ENCODE measurements around the gene EFTUD2. TPM values are rescaled to one million over a fixed set of nuclear protein-coding genes. Genes with fewer than 3 reads are reported as not detected.

Gene EFTUD2
- total RNA-seq, 4 donors from 2014 or later, result 53.4 to 85.7 (median 59.8) TPM

DNA sequence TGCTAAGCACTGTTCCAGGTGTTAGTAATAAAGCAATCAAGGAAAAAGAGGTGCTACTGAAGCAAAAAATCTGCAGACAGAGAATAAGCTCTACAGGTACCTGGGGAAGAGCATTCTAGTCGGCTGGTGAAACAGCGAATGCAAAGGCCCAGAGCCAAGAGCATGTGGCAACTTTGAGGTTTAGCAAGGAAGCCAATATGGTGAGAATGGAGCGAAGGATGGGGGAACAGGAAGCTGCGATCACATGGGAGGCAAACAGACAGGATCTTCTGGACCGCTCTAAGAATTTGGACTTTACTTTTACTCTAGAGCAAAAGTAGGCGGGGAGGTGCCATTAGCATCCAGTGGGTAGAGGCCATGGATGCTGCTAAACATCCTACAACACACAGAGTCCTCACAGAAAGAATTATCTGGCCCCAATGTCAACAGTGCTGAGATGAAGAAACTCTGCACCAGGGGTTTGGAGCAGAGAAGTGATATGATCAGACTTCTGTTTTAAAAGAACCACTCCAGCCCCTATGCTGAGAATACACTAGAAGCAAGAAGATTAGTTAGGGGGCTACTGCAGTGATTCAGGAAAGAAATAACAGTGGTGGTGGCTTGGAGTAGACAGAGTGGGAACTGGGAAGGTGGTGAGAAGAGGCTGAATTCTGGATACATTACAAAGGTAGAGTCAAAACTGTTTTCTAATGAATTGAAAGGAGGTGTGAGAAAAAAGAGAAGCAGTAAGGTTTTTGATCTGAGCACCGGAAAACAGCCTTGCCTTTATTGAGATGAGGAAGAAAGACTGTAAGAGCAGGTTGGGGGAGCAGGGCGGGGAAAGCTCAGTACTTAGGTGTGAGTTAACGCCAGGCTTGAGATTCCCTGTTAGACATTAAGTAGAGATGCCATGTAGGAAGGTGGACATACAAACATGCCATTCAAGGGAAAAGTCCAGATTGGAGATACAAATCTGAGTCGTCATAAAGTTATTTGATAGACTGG lies 11.0 kb downstream of the EFTUD2 start:
- peaks cover 0 to 6% (median 0%) of the 10 kb centered on the region in 3 donors for H3K4me1 ChIP-seq
- no peak overlapping the region for H3K27ac ChIP-seq
- intact Hi-C loops (cut with DNase I), result no loop called here
- no peaks in the 10 kb centered on the region for H3K27me3 ChIP-seq
- no peaks in the 10 kb centered on the region for H3K9me3 ChIP-seq
- H3K36me3 ChIP-seq, result peaks cover 7 to 87% (median 38%) of the 10 kb centered on the region in 3 donors
- no peak for DNase-seq
- no peak overlapping the region for H3K4me3 ChIP-seq
- TF ChIP-seq POLR2A (IDR thresholded peaks at IDR 0.05), result no peak
- TF ChIP-seq, protein P1, sequence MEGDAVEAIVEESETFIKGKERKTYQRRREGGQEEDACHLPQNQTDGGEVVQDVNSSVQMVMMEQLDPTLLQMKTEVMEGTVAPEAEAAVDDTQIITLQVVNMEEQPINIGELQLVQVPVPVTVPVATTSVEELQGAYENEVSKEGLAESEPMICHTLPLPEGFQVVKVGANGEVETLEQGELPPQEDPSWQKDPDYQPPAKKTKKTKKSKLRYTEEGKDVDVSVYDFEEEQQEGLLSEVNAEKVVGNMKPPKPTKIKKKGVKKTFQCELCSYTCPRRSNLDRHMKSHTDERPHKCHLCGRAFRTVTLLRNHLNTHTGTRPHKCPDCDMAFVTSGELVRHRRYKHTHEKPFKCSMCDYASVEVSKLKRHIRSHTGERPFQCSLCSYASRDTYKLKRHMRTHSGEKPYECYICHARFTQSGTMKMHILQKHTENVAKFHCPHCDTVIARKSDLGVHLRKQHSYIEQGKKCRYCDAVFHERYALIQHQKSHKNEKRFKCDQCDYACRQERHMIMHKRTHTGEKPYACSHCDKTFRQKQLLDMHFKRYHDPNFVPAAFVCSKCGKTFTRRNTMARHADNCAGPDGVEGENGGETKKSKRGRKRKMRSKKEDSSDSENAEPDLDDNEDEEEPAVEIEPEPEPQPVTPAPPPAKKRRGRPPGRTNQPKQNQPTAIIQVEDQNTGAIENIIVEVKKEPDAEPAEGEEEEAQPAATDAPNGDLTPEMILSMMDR (IDR thresholded peaks at IDR 0.05), result no peak
- WGBS, 2 donors, result 68 to 71% methylated on average over 10 of the region's 10 CpGs

DNA sequence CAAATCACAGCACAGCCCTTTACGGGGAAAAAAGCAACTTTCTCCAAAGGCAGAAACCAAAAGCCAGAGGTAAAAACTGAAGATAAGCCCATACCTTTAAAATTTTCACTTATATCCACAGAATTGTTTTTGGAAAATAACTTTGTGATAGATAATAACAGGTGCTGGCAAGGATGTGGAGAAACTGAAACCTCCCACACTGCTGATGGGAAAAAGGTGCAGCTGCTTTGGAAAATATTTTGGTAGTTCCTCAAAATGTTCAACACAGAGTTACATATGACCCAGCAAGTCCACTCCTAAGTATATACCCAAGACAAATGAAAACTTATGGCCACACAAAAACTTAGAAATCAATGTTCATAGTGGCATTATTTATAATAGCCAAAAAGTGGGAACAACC lies 12.2 kb downstream of the EFTUD2 start:
- WGBS, 2 donors, result 83 to 100% methylated on average over 1 of the region's 1 CpG
- intact Hi-C loops (cut with DNase I), result no loop called here
- Histone ChIP-seq H3K27me3 (no peaks in the 10 kb centered on the region), H3K36me3 (peaks cover 16 to 87% (median 45%) of the 10 kb centered on the region in 3 donors), H3K4me3 (no peak overlapping the region), H3K9me3 (no peaks in the 10 kb centered on the region), H3K27ac (no peak overlapping the region), H3K4me1 (peaks cover 0 to 6% (median 0%) of the 10 kb centered on the region in 3 donors)
- TF ChIP-seq, protein P1 (IDR thresholded peaks at IDR 0.05), result no peak
- TF ChIP-seq POLR2A (IDR thresholded peaks at IDR 0.05), result no peak
- DNase-seq, result no peak

DNA sequence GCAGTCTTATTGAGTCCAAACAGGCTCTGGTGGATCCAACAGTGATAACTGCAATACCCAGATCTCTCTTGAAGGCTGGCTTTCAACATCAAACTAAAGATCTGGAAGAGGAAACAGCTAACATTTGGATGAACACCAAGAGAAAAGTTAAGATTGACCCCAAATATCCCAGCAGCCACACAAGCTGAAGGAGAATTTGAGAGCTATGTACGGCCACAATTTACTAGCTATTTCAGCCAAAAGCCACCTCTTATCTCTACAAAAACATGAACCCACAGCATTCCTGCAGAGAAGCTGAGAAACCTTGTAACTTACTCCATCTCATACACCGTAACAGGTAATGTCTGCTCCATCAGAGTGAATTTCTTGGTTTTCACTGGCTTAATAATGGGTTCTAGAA lies 14.3 kb downstream of the EFTUD2 start:
- DNase-seq, result no peak
- Histone ChIP-seq H3K9me3 (no peaks in the 10 kb centered on the region), H3K4me1 (peaks cover 0 to 6% (median 0%) of the 10 kb centered on the region in 3 donors), H3K27me3 (no peaks in the 10 kb centered on the region), H3K27ac (no peak overlapping the region), H3K4me3 (no peak overlapping the region), H3K36me3 (peaks cover 18 to 92% (median 55%) of the 10 kb centered on the region in 3 donors)
- 91 to 96% methylated on average over 2 of the region's 2 CpGs for WGBS, 2 donors
- TF ChIP-seq POLR2A (IDR thresholded peaks at IDR 0.05), result no peak
- TF ChIP-seq, protein P1 (IDR thresholded peaks at IDR 0.05), result no peak
- intact Hi-C loops (cut with DNase I), result no loop called here

DNA sequence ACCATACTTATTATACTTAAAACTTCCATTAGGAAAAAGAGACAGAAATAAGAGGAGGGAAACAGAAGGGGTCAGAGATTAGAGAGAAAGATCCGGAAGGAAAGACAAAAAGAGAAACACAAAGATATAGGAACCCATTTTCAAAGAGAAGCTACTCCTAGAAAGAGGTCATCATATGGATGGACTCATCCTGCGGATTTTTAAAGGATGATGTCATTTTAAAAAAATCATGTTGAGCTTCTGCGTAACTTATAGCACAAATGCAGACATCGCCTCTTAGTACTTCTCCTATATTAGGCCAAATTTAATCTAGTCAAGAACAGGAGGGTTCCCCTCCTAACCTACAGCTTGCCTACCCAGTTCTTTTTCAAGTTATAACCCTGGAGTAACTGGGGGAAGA lies 18.1 kb downstream of the EFTUD2 start:
- 92 to 94% methylated on average over 4 of the region's 4 CpGs for WGBS, 2 donors
- Histone ChIP-seq H3K4me3 (no peak overlapping the region), H3K36me3 (peaks cover 21 to 99% (median 66%) of the 10 kb centered on the region in 3 donors), H3K4me1 (no peaks in the 10 kb centered on the region), H3K9me3 (no peaks in the 10 kb centered on the region), H3K27me3 (no peaks in the 10 kb centered on the region), H3K27ac (no peak overlapping the region)
- DNase-seq, result no peak
- intact Hi-C loops (cut with DNase I), result no loop called here
- TF ChIP-seq, protein P1 (IDR thresholded peaks at IDR 0.05), result no peak
- TF ChIP-seq POLR2A (IDR thresholded peaks at IDR 0.05), result no peak

DNA sequence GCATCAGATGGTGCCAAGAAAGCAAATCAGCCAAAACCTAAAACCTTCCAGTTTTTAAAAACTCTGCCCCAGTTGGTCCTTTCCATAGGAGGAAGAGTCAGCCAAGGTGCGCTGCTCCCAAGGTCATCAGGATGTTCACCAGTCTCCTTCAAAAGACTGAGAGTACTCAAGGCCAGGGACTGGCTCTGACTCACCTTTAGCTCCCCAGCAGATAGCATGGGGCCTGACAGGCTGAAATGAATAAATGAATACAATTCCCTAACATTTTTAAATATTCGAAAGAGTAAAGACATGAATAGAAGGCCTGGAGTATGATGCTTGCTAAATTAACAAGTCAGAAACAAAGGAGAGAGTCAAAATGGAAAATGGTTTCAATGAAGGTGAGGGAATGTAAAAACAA lies 19.2 kb downstream of the EFTUD2 start:
- no peaks in the 10 kb centered on the region for H3K27me3 ChIP-seq
- H3K9me3 ChIP-seq, result no peaks in the 10 kb centered on the region
- H3K4me3 ChIP-seq, result no peak overlapping the region
- no peak overlapping the region for H3K27ac ChIP-seq
- intact Hi-C loops (cut with DNase I), result no loop called here
- 89 to 100% methylated on average over 2 of the region's 2 CpGs for WGBS, 2 donors
- no peaks in the 10 kb centered on the region for H3K4me1 ChIP-seq
- H3K36me3 ChIP-seq, result peaks cover 32 to 99% (median 59%) of the 10 kb centered on the region in 3 donors
- no peak for DNase-seq
- TF ChIP-seq, protein P1 (IDR thresholded peaks at IDR 0.05), result no peak
- TF ChIP-seq POLR2A (IDR thresholded peaks at IDR 0.05), result no peak
